ENCODE data around the gene BTRC.
"Not testable (repeated sequence)": the region's sequence is repeated elsewhere in the genome, so short reads cannot be mapped to it uniquely, and the experiment has no call there.

The BTRC gene

DNA sequence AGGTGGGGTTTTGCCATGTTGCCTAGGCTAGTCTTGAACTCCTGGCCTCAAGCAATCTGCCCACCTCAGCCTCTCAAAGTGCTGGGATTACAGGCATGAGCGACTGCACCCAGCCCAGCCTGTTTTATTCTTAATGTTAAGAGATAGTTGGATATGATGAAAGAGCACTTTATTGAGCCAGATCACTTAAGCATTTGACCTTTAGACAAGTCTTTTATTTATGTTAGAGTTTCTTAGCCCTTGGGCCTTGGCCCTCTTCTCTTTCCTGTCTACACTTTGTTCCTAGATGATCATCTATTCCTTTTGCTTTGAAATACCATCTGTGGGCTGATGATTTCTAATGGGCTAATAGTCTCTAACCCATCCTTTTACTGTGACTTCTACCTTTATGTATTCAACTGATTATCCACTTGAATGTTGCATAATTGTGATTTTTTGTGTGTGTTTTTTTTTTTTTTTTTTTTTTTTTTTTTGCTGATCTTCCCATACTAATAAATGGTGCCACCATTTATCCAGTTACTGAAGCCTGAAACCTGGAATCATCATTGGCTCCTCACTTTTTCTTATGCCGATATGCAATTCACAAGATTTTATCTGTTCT is 34.8 kb downstream of the BTRC start:
- no peak for DNase-seq

DNA sequence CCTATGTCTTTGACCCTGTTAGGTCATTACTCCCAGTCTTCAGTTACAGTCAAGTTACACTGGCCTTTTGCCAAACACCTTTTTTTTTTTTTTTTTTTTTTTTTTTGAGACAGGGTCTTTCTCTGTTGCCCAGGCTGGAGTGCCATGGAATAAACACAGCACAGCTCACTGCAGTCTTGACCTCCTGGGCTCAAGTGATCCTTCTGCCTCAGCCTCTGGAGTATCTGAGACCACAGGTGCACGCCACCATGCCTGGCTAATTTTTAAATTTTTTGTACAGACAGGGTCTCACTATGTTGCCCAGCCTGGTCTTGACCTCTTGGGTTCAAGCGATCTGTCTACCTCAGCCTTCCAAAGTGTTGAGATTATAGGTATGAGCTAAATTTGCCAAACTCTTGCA is 35.6 kb downstream of the BTRC start:
- not testable (repeated sequence) for DNase-seq

DNA sequence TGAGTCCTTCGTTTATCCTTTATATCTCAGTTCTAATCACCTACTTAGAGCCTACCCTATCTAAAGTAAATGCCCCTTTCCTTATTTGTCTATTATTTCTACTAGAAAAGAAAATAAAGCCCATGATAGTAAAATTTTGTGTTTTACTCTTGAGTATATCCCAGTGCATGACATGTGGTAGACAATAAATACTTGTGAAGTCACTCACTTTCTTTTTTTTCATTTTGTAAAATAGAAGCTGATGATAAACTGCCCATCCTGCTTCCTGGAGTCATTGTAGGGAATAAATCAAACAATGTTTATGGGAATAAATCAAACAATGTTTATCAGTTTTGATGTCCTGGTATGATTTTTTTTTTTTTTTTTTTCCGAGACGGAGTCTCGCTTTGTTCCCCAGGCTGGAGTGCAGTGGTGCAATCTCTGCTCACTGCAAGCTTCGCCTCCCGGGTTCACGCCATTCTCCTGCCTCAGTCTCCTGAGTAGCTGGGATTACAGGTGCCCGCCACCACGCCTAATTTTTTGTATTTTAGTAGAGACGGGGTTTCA is 36.1 kb downstream of the BTRC start:
- DNase-seq: no peak

DNA sequence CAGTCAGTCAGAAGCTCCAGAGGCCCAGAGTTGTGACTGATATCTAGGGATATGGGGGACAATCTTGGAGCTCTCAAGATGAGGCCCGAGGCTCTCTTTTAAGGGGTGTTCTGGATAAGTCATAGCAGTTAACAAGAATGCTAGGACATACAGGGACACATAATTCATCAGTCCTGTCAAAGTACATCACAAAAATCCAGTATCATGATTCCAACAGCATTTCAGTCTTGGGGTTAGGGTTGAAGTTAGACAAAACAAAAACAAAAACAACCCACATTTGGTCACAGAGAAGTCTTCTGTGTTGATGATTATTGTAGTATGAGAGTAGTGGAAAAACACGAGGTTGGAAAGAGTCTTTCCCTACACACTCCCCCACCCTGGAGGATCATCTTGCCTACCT is 39.4 kb downstream of the BTRC start:
- DNase-seq: no peak

DNA sequence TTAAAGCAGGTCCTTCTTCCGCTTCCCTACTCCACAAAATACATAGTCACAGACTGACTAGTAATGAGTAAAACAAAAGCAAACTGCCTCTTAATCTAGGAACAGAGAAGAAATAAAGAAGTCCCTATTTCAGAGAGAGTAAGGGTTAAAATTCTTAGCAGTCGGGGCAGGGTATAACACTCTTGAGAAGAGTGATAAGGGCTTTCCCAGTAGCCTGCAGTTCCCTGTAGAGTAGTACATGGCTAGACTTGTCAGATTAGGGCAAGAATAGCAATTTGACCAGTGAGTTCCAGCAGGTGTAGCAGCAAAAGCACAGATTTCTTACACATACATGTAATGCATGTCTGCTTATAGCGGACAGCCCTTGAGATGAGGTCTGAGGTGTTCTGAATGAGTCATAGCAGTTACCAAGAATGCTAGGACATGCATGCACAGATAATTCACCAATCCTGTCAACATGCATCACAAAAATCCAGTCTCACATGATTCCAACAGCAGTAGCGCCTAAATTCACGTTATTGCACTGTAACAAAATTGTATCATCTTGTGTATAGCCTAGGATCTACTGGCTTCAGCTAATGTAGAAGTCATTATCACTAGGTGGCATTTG is 40.7 kb downstream of the BTRC start:
- no peak for DNase-seq

DNA sequence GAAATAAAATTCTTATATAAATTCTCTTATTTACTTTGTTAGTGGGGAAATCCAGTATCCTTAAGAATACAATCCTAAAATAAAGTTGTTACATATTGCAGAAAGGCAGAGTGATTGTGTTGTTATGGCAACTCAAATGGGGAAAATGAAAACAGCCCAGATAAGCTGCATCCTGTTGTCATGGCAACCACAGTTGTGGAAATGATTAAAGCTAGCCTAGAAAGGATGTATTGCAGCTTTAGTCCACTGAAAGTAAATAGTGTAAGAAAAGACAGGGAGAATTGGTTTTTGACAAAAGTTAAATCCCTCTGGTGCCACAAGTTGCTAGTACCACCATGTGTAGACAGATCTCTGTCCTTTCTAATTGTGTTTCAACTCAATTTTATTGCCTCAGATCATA is 43.2 kb downstream of the BTRC start:
- DNase-seq: no peak

DNA sequence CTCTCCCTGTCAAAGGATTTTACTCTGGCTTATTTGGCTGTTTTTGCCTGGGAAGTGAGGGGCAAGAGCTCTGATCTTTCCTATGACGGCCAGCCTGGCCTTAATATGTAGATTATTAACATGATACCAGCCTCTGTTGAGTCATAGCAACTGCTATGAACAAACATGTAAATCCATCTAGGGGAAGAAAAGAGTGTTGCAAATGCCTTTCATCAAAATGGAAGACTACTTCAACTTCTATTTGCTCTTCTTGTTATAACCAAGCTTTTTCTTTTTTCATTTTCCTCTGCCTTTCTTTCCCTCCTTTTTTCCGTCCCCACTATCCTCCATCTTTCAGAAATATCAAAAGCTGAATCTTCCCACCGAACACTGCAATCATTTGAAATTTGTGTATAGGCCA is 46.6 kb downstream of the BTRC start:
- DNase-seq: no peak

DNA sequence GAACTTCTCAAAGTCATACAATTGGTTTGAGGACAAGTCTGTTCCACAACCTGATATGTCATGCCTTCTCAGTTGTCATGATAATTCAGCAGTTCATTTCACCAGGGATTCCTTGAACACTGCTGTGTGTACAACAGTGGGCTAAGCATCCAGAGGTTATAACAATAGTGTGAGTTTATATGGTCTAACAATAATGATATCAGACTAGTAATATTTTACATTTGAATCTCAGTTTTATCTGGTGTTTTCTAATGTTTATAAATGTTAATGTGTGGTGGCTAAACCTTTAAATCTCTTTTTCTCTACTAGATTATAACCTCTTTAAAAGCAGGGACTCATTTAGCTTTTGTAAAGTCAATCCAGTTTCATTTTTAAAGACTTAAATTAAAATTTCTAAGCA is 48.7 kb downstream of the BTRC start:
- no peak for DNase-seq

DNA sequence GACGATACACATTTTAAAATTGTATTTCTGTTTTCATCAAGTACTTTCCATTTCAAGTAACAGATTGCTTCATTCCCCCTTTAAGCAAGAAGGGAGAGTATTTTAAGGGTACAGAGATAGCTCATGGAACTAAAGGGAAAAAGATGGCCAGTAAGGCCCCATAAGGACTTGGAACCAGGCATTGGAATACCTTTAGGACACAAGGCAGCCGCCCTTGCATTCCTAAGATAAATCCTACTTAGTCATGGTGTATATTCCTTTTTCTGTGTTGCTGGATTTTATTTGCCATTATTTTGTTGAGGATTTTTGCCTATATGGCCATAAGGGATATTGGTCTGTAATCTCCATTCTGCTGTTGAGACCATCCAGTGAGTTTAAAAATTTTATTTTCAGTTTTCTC is 49.2 kb downstream of the BTRC start:
- DNase-seq: no peak

DNA sequence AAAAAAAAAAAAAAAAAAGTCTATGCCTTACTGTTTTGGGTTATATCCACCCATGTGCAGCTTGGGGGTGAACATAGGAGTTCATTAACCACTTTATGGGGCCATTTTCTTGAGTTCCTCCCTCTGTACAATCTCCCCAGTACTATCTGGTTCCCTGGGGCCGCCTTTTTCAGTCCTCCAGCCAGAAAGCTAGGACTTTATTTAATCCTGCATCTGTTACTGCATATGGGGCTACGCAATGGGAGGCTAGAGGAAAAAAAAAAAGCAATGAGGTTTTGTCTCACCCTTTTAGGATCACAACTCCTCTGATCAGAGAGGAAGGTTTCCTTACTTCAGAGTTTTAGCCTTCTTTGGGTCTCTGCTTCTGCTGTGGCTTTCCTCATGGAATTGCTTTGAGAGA is 51.0 kb downstream of the BTRC start:
- no peak for DNase-seq

DNA sequence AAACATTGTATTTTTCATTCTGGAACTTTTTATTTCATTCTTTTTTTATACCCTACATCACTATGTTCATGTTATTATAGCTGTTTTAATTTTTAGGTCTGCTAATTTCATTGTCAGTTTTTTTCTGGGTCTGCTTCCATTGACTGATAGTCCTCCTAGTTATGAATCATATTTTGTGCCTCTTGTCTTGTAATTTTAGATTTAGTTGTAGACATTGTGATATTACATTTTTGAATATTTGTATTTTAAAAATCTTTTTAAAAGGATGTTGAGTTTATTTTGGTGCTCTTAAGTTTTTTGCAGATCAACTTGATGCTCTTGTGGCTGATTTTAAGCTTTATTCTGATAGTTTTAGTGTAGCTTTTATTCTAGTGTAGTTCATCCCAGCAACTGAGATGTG is 57.6 kb downstream of the BTRC start:
- DNase-seq: no peak

DNA sequence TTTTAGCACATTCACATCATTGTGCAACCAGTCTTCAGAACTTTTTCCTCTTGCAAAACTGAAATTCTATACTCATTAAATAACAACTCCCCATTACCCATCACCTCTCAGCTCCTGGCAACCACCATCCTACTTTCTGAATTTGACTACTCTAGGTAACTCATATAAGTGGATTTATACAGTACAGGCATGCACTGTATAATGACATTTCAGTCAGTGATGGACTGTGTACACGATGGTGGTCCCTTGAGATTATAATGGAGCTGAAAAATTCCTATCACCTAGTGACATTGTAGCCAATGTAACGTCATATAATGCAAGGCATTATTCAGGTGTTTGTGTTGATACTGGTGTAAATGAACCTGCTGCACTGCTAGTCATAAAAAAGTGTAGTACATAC is 60.1 kb downstream of the BTRC start:
- DNase-seq: no peak

DNA sequence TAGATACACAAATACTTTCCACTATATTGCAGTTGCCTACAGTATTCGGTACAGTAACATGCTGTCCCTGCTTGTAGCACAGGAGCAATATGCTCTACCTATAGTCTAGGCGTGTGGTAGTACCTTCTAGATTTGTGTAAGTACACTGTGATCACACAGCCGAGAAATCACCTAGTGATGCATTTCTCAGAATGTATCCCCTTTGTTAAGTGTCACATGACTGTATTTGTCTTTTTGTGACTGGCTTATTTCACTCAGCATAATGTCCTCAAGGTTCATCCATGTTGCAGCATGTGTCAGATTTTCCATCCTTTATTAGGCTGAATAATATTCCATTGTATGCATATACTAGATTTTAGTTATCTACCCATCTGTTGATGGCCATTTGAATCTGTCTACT is 61.9 kb downstream of the BTRC start:
- no peak for DNase-seq

DNA sequence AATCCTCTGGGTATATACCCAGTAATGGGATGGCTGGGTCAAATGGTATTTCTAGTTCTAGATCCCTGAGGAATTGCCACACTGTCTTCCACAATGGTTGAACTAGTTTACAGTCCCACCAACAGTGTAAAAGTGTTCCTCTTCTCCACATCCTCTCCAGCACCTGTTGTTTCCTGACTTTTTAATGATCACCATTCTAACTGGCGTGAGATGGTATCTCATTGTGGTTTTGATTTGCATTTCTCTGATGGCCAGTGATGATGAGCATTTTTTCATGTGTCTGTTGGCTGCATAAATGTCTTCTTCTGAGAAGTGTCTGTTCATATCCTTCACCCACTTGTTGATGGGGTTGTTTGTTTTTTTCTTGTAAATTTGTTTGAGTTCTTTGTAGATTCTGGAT is 68.0 kb downstream of the BTRC start:
- DNase-seq: not testable (repeated sequence)

DNA sequence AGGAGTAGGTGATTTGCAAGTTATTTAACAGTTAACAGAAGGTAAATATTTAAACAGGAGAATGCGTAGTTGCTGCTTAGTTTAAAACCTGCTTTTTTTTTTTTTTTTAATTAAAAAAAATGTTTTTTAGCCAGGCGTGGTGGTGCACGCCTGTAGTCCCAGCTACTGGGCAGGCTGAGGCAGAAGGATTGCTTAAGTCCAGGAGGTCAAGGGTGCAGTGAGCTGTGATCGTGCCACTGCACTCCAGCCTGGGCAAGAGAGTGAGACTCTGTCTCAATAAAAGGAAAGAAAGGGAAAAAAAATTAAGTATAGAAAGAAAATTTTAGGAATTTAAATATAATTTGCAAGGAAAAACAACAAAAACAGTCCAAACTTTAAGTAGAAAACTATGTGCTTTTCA is 71.6 kb downstream of the BTRC start:
- no peak for DNase-seq

DNA sequence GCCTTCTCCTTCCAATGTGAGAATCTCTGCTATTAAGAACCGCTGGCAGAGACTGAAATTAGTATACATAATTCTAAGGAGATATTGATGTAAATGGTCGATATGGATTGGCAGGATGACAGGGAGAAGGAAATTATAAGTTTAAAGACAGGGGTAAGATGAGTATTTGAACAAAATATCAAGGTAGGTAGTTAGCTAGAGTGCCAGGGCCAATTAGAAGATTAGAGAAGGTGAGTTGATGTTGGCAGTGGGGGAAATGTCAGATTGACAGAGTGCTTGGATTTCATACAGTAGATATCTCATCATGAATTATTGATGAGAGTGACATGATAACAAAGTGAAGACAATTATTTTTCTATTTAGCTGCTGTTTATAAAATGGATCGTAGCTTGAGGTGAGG is 74.1 kb downstream of the BTRC start:
- DNase-seq: no peak

DNA sequence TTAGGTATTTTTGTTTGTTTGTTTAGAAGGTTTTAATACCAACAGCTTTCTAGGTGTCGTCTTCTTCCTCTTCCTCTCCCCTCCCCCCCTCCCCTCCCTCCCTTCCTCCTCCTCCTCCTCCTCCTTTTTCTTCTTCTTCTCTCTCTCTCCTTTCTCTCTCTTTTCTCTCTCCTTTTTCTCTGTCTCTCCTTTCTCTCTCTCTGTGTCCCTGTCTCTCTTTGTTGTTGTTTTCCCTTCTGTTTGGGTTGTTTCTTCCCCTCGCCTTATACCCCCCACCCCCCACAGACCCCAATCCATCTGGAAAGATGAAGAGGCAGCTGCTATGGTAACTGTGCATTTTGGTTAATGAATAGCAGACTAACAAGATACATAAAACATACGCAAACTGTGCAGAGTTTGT is 75.5 kb downstream of the BTRC start:
- DNase-seq: no peak

DNA sequence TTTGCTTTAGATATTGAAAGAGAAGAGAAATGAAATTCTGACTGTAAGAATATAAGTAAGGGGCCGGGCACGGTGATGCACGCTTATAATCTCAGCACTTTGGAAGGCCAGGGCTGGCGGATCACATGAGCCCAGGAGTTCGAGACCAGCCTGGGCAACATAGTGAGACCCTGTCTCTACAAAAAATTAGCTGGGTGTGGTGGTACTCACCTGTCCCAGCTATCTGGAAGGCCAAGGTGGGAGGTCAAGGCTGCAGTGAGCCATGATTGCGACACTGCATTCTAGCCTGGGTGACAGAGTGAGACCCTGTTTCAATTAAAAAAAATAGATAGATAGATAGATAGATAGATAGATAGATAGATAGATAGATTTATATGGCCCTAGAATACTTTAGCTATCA is 82.3 kb downstream of the BTRC start:
- DNase-seq: no peak

DNA sequence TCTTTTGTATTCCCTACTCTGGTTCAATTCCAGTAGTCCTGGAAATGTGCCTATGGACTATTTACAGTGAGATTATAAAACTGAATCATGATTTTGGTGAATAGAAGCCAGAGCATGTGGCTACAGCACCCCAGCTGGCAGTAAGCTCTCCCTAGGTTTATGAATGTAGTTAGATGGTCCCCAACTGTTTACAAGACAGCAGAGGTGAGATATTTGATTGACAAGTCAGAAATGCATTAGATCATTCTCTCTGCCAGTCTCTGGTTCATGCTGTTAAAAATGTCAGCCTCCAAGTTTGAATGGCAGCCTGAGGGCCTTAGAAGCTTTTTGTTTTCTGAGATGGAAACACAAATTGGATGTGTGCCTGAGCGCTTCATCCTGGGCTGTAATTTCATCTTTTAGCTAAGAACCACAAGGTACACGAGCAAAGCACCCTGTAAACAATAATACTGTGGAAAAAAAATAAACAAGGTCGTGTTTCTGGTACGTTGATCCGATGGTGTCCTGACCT is 85.0 kb downstream of the BTRC start:
- no peak for DNase-seq

DNA sequence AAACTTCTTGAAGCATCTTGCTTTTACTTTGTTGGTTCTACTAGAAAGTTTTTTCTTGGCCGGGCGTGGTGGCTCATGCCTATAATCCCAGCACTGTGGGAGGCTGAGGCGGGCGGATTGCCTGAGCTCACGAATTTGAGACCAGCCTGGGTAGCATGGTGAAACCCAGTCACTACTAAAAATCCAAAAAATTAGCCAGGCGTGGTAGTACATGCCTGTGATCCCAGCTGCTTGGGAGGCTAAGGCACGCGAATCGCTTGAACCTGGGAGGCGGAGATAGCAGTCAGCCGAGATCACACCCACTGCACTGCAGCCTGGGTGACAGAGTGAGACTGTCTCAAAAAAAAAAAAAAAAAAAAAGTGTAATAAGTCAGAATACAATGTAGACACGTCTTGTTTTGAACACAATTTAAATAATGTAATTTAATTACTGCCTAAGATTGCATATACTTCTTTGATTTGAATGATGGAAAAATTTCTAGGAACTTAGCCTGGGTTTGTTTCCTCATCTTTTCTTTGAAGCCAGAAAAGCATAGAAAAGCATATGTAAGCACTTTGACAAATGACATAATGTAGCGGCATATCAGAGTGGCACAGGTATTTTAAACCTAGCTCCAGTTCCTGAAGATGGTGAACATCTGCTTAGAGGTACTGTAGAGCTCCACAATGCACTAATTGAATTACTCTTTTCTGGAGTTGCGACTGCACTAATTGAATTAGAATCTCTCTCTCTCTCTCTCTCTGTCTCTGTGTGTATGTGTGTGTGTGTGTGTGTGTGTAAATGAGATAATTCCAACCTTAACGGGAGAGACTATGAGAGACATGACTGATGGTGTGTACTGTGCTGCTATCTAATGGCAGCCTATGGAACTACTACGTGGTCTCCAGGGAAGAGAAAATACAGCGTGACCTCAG is 87.8 kb downstream of the BTRC start:
- DNase-seq: peak; percentile 65 to 73

DNA sequence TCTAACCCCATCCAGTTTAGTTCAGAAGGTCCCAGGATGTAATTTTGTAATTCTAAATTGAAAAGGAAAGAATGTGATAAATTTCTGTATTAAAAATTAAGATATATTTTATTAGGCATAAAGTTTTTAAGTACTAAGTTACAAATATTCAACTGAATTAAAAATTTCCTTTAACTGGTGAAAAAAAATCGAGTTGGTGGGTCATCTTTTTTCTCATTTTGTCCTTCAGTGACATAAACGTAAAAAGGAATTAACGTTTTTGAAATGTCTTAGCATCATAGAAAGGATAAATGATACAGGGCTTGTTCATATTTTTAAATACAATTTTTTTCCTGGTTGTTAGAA is 88.5 kb downstream of the BTRC start:
- no peak for DNase-seq

DNA sequence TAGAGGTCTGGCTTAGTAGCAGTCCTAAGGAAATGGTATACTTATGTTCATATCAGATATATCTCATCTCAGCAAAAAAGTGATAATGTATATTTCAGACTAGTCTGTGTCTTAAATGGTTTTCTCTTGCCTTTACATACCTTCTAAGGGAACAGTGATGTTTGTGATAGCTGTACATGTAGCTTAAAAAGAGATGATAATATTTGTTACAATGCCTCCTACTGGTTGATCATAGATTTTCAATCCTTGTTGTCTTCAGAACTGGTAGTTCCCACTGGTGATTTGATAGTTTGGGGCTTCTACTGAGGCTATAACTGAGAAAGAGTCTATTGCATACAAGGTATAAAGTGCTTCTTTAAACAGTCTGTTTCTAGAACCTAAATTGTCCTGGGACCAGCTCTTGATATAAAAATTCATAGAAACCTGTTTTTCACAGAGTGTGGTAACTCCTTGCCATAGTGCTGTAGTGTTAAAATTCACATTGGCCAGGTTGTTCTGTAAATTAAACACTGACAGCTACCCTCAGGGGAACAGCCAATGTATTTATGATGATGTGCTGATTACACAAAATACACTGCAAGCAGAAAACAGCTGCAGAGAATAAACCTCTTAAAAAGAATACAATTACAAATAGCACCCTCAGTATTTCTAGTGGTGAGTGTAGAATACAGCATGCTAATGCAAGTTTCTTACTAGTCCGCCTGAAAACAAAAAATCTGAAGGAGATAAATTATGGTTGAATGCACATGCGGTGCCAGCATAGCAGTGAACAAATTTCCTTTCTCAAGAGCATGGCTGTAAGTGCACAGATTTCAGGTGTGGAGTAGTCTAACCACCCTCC is 90.3 kb downstream of the BTRC start:
- no peak for DNase-seq

DNA sequence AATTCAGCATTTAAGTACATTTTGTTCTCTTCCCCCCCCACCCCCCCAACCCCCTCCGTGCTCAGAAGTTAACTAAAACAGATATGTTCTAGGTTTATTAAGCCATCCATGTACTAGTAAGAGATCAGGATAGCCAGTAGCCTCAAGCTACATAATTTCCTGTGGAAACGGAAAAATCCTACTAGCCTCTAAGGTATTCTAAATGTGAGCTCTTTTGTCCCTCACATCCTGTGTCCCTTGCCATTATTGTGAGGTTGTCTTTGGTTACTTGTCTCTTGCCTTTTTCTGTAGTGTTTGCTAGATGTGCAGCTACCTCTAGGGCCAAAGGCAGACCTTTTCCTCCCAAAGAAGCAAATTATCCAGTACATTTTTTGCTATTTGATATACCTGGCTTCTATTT is 92.1 kb downstream of the BTRC start:
- DNase-seq: no peak

Measured in SHP77 (cell line).